Heart left ventricle (tissue), 13 donors: ENCODE data around the gene SYNDIG1.

Experiments
- POLR2A ChIP-seq, 2 donors: fragments of 450-650 bp; IDR thresholded peaks; one replicate each; pipeline ENCODE4 v1.6.1; 2017; ENCODE audit warnings: antibody characterized with exemption in 2 of 2, mild to moderate bottlenecking in 2 of 2, moderate library complexity in 2 of 2
- TF ChIP-seq, protein P1 (sequence below), 12 donors: fragments of 200-600 bp; sonication (generic) in 4 of 12; IDR thresholded peaks; one replicate each; pipeline versions ENCODE4 v1.5.0 to v1.8.0; 2018 to 2022; ENCODE audit warnings: antibody characterized with exemption in 12 of 12, mild to moderate bottlenecking in 5 of 12
- donor health status: ischemic (EF 13 %, LVEDD 7.1; RV severe dilation, severe dysfunction).
- donor health status: DM: no; HTN: yes; CAD: no.
- donor health status: DM: no; HTN: no; CAD: no.
- donor health status: ischemic (EF 25% LVEDD 6.9; RV normal size, moderate dysfunction).
- donor health status: ischemic (EF 25% LVEDD 5.7; RV mildly dilated, moderate dysfunction).
- donor health status: ischemic (EF 35%, LVEDD 5.7; RV mildly dilated, moderate dysfunction).
- donor health status: nonischemic (EF 11% LVEDD 7.7; RV severe dilation, severe dysfunction).
- donor health status: DM: yes; HTN: yes; CAD: no.
- donor health status: PGD.
- donor health status: ischemic (EF 29% LVEDD 5.4; RV normal size, mild dysfunction).
- donor health status: nonischemic (EF 23%, LVEDD 6.1; RV moderate dilation, normal function).

DNA sequence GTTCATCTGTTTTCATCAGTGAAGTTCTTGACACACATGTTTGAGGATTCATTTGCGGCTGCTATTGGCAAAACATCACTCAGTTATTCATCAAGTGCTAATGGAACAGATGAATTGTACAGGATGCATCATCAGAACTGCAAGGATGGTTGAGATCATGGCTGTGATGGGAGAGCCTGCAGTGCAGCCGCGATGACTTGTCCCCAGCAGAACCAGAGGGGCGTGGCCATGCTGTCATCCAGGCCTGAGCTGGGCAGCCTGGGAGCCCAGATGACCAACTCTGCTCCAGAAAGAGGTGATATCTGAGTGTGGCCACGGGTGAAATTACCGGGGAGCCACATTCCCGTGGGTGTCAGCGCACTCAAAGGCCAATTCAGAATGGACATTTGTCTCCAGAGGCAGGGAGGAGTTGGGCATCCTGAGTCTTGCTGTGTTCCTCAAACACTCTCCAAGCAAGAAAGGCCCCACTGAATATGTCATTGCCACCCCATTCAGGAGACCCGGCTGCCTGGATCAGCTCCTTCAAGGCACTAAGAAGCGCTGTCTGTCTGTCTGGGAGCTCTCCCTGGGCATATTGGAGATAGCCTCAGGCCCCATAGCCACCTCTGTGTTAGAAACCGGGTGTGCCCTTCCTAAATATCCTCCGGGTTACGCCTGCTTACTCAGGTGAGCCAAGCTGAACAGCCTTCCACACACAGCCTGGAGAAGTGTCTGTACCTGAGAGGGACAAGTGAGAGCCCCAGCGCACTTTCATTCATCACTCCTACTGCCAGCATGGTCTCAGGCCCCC, 66.7 kb downstream of the SYNDIG1 start:
- TF ChIP-seq, protein P1, sequence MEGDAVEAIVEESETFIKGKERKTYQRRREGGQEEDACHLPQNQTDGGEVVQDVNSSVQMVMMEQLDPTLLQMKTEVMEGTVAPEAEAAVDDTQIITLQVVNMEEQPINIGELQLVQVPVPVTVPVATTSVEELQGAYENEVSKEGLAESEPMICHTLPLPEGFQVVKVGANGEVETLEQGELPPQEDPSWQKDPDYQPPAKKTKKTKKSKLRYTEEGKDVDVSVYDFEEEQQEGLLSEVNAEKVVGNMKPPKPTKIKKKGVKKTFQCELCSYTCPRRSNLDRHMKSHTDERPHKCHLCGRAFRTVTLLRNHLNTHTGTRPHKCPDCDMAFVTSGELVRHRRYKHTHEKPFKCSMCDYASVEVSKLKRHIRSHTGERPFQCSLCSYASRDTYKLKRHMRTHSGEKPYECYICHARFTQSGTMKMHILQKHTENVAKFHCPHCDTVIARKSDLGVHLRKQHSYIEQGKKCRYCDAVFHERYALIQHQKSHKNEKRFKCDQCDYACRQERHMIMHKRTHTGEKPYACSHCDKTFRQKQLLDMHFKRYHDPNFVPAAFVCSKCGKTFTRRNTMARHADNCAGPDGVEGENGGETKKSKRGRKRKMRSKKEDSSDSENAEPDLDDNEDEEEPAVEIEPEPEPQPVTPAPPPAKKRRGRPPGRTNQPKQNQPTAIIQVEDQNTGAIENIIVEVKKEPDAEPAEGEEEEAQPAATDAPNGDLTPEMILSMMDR (IDR thresholded peaks at IDR 0.05) = no peak
- no peak for TF ChIP-seq POLR2A (IDR thresholded peaks at IDR 0.05)
